Astrocyte (in vitro differentiated cells and primary cell): ENCODE measurements around the gene TMPRSS12. TPM values are rescaled to one million over a fixed set of nuclear protein-coding genes. Genes with fewer than 3 reads are reported as not detected.
"Not testable (repeated sequence)": the region's sequence is repeated elsewhere in the genome, so short reads cannot be mapped to it uniquely, and the experiment has no call there.

Experiments
- DNase-seq: peaks from one replicate; pipeline ENCODE4 v3.0.0-alpha.2; 2010; ENCODE audit warnings: low read depth
- FAIRE-seq: peaks from 2 replicates; lab custom pipeline; 2011; peaks lifted over from hg19 to GRCh38; lab: Jason Lieb, UNC
- H2AFZ ChIP-seq: 2 replicates; pipeline ENCODE4 v1.6.0; 2012; ENCODE audit warnings: low read depth, low read length, inconsistent platforms
- H3K27ac ChIP-seq: 2 replicates; pipeline ENCODE4 v1.5.1; 2011; ENCODE audit warnings: low read depth, low read length, inconsistent platforms
- H3K27me3 ChIP-seq: 2 replicates; pipeline ENCODE4 v1.6.0; 2011; ENCODE audit warnings: low read length, inconsistent platforms; ENCODE audit not compliant: insufficient read depth
- H3K36me3 ChIP-seq: 2 replicates; pipeline ENCODE4 v1.5.1; 2011; ENCODE audit warnings: low read length, inconsistent platforms; ENCODE audit not compliant: insufficient read depth
- H3K4me1 ChIP-seq: 2 replicates; pipeline ENCODE4 v1.5.1; 2011; ENCODE audit warnings: low read length, inconsistent platforms; ENCODE audit not compliant: insufficient read depth
- H3K4me2 ChIP-seq: 2 replicates; pipeline ENCODE4 v1.6.0; 2012; ENCODE audit warnings: low read length, inconsistent platforms
- H3K4me3 ChIP-seq: 2 replicates; pipeline ENCODE4 v1.5.1; 2011; ENCODE audit warnings: low read depth, mild to moderate bottlenecking, low read length, inconsistent platforms; ENCODE audit not compliant: insufficient read depth
- H3K79me2 ChIP-seq: 2 replicates; pipeline ENCODE4 v1.6.0; 2012; ENCODE audit warnings: mild to moderate bottlenecking, low read length, inconsistent platforms; ENCODE audit not compliant: insufficient read depth
- H3K9ac ChIP-seq: 2 replicates; pipeline ENCODE4 v1.6.0; 2012; ENCODE audit warnings: mild to moderate bottlenecking, low read length, inconsistent platforms
- H3K9me3 ChIP-seq: 2 replicates; pipeline ENCODE4 v1.5.1; 2012; ENCODE audit warnings: low read depth, mild to moderate bottlenecking, low read length, inconsistent platforms; ENCODE audit not compliant: insufficient read depth
- H4K20me1 ChIP-seq: 2 replicates; pipeline ENCODE4 v1.6.0; 2012; ENCODE audit warnings: low read length, inconsistent platforms; ENCODE audit not compliant: insufficient read depth
- H3K27ac Mint-ChIP-seq: one replicate; pipeline ENCODE4 v1.8.0; 2021; ENCODE audit warnings: mild to moderate bottlenecking, mixed read lengths; ENCODE audit not compliant: unreplicated experiment
- H3K27me3 Mint-ChIP-seq: one replicate; pipeline ENCODE4 v1.8.0; 2021; ENCODE audit warnings: low read depth, mixed read lengths; ENCODE audit not compliant: unreplicated experiment
- H3K36me3 Mint-ChIP-seq: one replicate; pipeline ENCODE4 v1.8.0; 2021; ENCODE audit warnings: low read depth, mixed read lengths; ENCODE audit not compliant: unreplicated experiment
- H3K4me1 Mint-ChIP-seq: one replicate; pipeline ENCODE4 v1.8.0; 2021; ENCODE audit warnings: low read depth, mixed read lengths; ENCODE audit not compliant: unreplicated experiment
- H3K4me3 Mint-ChIP-seq: one replicate; pipeline ENCODE4 v1.8.0; 2021; ENCODE audit warnings: mild to moderate bottlenecking, moderate library complexity, mixed read lengths; ENCODE audit not compliant: unreplicated experiment
- H3K9me3 Mint-ChIP-seq: one replicate; pipeline ENCODE4 v1.8.0; 2021; ENCODE audit warnings: mild to moderate bottlenecking, mixed read lengths; ENCODE audit not compliant: unreplicated experiment
- EZH2 ChIP-seq: IDR thresholded peaks from 2 replicates; pipeline ENCODE4 v1.6.1; 2012; ENCODE audit warnings: mild to moderate bottlenecking, low read length, inconsistent platforms; ENCODE audit not compliant: insufficient read depth
- total RNA-seq: library from RNA; stranded (reverse); gene quantifications from 2 replicates; pipeline ENCODE4 v1.2.1, GENCODE V29; 2021
- TF ChIP-seq, protein P1 (sequence below): IDR thresholded peaks from 2 replicates; pipeline ENCODE4 v1.5.1; 2011; ENCODE audit warnings: low read depth, mild to moderate bottlenecking, inconsistent platforms, low read length, moderate library complexity; ENCODE audit not compliant: insufficient read depth

Gene TMPRSS12
- total RNA-seq, 1 donor from 2014 or later: not detected

DNA sequence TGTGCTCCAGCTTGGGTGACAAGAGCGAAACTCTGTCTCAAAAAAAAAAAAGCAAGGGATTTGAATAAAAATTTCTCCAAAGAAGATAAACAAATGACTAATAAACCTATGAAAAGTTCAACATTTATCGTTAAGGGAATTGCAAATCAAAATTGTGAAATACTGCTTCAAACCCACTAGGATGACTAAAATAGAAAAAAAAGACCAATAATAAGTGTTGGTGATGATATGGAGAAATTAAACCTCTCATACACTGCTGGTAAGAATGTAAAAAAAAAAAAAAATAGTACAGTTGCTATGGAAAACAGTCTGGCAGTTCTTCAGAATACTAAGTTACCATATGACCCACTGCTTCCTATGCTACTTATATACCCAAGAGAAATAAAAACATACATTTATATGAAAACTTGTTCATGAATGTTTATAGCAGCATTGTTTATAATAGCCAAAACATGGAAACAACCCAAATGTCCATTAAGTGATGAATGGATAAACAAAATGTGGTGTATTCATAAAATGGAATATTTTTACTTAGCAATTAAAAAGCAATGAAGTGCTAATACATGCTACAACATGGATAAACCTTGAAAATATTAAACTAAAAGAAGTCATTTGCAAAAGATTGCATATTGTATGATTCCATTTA, 39.4 kb upstream of the TMPRSS12 start:
- H3K36me3 Mint-ChIP-seq: peaks cover 27% of the 10 kb centered on the region
- no peak for TF ChIP-seq EZH2
- TF ChIP-seq, protein P1, sequence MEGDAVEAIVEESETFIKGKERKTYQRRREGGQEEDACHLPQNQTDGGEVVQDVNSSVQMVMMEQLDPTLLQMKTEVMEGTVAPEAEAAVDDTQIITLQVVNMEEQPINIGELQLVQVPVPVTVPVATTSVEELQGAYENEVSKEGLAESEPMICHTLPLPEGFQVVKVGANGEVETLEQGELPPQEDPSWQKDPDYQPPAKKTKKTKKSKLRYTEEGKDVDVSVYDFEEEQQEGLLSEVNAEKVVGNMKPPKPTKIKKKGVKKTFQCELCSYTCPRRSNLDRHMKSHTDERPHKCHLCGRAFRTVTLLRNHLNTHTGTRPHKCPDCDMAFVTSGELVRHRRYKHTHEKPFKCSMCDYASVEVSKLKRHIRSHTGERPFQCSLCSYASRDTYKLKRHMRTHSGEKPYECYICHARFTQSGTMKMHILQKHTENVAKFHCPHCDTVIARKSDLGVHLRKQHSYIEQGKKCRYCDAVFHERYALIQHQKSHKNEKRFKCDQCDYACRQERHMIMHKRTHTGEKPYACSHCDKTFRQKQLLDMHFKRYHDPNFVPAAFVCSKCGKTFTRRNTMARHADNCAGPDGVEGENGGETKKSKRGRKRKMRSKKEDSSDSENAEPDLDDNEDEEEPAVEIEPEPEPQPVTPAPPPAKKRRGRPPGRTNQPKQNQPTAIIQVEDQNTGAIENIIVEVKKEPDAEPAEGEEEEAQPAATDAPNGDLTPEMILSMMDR: no peak

DNA sequence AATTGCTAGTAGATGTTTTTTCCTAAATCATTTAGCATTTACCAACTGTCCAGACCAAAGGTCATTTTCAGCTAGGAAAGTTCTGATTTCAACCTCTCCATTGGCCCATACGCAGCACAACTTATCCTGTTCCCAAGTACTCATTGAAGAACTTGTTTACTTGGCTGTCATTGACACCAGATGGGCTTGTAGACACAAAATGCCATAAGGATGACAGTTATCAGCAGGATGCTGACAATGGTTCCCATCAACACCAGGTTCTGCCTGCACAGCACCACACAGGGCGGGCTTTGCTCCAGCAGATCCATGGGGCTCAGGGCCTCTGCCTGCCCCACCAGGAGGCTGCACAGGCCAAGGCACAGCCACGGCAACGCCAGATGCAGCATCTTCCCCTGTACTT, 36.5 kb upstream of the TMPRSS12 start:
- no peak for FAIRE-seq
- no peaks in the 10 kb centered on the region for H3K9me3 ChIP-seq
- Mint-ChIP-seq H3K27me3 (no peaks in the 10 kb centered on the region), H3K9me3 (no peaks in the 10 kb centered on the region), H3K4me3 (no peak overlapping the region), H3K4me1 (no peaks in the 10 kb centered on the region), H3K36me3 (peaks cover 4% of the 10 kb centered on the region), H3K27ac (no peak overlapping the region)
- TF ChIP-seq, protein P1: no peak
- no peak for TF ChIP-seq EZH2
- no peak overlapping the region for H2AFZ ChIP-seq
- peaks cover 8% of the 10 kb centered on the region for H3K36me3 ChIP-seq
- no peak overlapping the region for H3K27ac ChIP-seq
- H3K79me2 ChIP-seq: no peaks in the 10 kb centered on the region
- no peaks in the 10 kb centered on the region for H4K20me1 ChIP-seq
- no peak overlapping the region for H3K9ac ChIP-seq
- H3K4me1 ChIP-seq: no peaks in the 10 kb centered on the region
- H3K27me3 ChIP-seq: no peaks in the 10 kb centered on the region
- no peak overlapping the region for H3K4me2 ChIP-seq
- no peak overlapping the region for H3K4me3 ChIP-seq
- no peak for DNase-seq

More for the DNA sequence above, 39.4 kb upstream of the TMPRSS12 start:
- DNase-seq: no peak
- Histone ChIP-seq H3K79me2 (no peaks in the 10 kb centered on the region), H3K36me3 (peaks cover 17% of the 10 kb centered on the region), H3K27me3 (no peaks in the 10 kb centered on the region), H4K20me1 (no peaks in the 10 kb centered on the region), H3K27ac (no peak overlapping the region), H2AFZ (no peak overlapping the region), H3K4me2 (no peak overlapping the region), H3K4me3 (no peak overlapping the region), H3K9ac (no peak overlapping the region), H3K9me3 (peaks cover 5% of the 10 kb centered on the region), H3K4me1 (no peaks in the 10 kb centered on the region)
- Mint-ChIP-seq H3K27ac (no peak overlapping the region), H3K4me1 (no peaks in the 10 kb centered on the region), H3K27me3 (no peaks in the 10 kb centered on the region), H3K9me3 (peaks cover 18% of the 10 kb centered on the region), H3K4me3 (no peak overlapping the region)
- no peak for FAIRE-seq

DNA sequence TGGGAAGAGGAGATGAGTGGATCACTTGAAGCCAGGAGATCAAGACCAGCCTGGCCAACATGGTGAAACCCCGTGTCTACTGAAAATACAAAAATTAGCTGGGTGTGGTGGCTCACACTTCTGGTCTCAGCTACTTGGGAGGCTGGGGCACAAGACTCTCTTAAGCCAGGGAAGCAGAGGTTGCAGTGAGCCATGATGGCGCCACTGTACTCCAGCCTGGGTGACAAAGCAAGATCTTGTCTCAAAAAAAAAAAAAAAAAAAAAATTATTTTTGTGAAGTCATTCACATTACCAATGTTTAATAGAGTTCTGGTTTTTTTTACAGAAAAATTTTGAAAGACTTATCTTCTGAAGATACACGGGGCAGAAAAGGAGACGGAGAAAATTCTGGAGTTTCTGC, 33.6 kb upstream of the TMPRSS12 start:
- not testable (repeated sequence) for H2AFZ ChIP-seq, H3K4me1 Mint-ChIP-seq, H3K4me2 ChIP-seq, H3K9me3 ChIP-seq, H3K4me1 ChIP-seq, H3K4me3 Mint-ChIP-seq, H3K79me2 ChIP-seq, H3K4me3 ChIP-seq, H3K9ac ChIP-seq, FAIRE-seq, H4K20me1 ChIP-seq, H3K27me3 ChIP-seq, H3K36me3 Mint-ChIP-seq, H3K27ac Mint-ChIP-seq, DNase-seq, H3K27ac ChIP-seq, H3K9me3 Mint-ChIP-seq, H3K27me3 Mint-ChIP-seq
- H3K36me3 ChIP-seq: peaks cover 12% of the 10 kb centered on the region

DNA sequence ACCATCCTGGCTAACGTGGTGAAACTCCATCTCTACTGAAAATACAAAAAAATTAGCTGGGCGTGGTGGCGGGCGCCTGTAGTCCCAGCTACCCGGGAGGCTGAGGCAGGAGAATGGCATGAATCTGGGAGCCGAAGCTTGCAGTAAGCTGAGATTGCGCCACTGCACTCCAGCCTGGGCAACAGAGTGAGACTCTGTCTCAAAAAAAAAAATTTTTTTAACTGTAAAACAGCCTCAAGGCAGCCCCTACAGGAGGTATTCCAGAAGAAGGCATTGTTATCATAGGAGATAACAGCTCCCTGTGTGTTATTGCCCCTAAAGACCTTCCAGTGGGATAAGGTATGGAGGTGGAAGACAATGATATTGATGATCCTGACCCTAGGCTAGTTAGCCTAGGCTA, 27.8 kb upstream of the TMPRSS12 start:
- not testable (repeated sequence) for H3K27me3 Mint-ChIP-seq, H3K27ac ChIP-seq, H3K27me3 ChIP-seq, H3K4me3 Mint-ChIP-seq, H3K9me3 Mint-ChIP-seq, H3K4me3 ChIP-seq, FAIRE-seq, H3K4me1 ChIP-seq, H3K79me2 ChIP-seq, H3K4me2 ChIP-seq, H4K20me1 ChIP-seq, H3K9ac ChIP-seq, H2AFZ ChIP-seq, H3K4me1 Mint-ChIP-seq, DNase-seq, H3K27ac Mint-ChIP-seq, H3K9me3 ChIP-seq
- H3K36me3 Mint-ChIP-seq: peaks cover 11% of the 10 kb centered on the region
- peaks cover 20% of the 10 kb centered on the region for H3K36me3 ChIP-seq
